ENCODE data around the gene MOB3A.
"Not testable (repeated sequence)": the region's sequence is repeated elsewhere in the genome, so short reads cannot be mapped to it uniquely, and the experiment has no call there.

MOB3A gene

DNA sequence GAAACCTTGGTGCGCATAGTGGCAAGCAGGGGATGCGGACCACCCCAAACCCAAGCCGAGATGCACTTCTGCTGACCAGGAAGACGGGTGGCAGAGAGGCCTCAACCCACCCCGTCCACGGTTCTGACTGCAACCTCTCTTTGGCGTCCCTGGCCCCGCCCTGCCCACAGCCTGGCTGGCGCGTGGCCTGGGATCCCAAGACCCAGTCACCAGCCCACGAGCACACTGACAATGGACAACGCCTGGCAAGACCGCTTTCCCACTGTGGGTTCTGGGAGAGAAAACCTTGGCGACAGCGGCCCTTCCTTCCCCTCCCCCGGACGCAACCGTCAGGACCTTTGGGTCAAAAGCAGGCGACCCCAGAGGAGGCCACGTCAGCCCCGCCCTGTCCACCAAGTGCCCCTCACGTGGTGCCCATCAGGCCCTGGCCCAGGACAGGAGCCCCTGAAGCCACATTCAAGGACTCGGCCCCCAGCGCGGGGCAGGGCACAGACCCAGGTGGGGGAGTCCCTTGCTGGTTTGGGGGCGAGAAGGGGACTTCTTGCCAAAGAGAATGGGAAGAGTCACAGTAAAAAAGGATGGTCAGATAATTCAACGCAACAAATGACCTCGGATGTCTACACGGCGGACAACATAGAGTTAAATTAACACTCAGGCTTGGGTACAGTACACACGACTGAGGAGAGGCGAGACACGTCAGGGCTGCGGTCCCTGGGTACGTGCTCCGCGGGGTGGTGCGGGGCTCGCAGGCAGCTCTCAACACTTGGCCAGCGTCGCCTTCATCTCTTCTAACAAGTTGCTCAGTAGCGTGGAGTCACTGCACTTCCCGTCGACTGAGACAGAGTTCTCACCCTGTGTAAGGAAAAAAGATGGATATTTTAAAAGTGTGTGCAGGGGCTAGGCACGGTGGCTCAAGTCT, 5.5 kb upstream of the MOB3A start:
- DNase-seq: no peak

DNA sequence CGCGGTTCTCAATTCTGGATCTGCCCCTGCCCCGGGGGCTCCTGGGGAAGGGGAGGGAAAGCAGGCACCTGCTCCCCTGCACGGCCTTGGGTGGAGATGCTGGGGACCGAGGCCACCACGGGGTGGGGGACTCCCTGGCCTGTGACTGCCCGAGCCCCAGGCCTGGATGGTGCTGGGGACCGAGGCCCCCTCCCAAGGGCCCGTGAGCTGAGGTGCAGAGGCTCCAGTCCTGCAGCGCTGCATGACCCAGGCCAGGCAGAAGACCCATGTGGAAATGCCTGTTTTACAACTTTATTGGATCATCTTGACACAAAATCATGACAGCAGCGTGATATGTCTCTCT, 4.6 kb upstream of the MOB3A start:
- DNase-seq: no peak

DNA sequence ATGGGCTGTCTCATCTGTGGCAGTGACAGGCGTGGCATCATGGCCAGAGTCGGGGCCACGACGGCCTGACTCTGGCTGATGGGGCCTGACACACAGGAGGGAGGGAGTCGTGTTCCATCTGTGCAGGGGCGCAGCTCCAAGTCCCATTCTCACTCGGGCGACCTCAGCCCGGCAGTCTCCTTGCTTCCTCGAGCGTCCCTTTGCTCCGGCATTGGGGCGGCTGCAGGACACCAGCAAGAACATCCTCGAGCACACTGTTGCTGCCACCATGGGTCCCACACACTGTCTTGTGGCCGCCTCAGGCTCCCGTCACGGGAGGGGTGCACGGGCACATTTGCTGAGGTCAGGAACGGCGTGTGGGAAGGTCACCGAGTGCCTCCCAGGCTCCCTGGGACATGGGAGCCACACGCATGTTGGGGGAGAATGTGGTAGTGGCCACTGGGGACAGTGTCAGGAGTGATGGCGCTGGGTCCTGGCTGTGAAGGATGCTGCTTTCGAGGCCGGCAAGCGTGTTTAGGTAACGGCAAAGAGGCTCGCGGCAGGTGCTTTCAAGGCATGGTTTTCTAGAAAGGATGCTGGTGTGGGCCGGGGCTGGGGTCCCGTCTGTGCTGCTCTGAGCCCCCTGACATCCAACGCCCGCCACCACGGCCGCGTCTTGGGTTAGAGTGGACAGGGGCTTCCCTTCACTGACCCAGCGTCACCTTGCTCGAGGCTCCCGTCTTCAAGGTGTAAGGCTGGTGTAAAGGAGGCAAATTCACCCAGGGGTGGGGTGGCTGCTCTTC, 4.0 kb upstream of the MOB3A start:
- no peak for DNase-seq

DNA sequence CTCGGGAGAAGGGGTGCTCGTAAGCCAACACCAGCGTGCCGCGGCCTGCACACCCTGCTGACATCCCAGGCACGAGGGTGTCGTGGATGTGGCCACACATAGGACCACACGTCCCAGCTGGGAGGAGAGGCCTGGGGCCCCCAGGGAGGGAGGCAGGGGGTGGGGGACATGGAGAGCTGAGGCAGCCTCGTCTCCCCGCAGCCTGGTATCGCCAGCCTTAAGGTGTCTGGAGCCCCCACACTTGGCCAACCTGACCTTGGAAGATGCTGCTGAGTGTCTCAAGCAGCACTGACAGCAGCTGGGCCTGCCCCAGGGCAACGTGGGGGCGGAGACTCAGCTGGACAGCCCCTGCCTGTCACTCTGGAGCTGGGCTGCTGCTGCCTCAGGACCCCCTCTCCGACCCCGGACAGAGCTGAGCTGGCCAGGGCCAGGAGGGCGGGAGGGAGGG, 3.0 kb upstream of the MOB3A start:
- no peak for DNase-seq

DNA sequence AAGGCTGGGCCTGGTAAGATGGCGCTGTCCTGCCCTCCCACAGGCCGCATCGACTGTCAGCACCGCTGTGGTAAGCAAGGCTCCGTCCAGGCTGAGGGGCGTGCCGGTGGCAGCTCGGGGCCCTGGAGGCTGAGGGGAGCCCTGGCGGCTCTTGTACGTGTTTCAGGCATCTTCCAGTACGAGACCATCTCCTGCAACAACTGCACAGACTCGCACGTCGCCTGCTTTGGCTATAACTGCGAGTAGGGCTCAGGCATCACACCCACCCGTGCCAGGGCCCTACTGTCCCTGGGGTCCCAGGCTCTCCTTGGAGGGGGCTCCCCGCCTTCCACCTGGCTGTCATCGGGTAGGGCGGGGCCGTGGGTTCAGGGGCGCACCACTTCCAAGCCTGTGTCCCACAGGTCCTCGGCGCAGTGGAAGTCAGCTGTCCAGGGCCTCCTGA, 1.8 kb upstream of the MOB3A start:
- no peak for DNase-seq

DNA sequence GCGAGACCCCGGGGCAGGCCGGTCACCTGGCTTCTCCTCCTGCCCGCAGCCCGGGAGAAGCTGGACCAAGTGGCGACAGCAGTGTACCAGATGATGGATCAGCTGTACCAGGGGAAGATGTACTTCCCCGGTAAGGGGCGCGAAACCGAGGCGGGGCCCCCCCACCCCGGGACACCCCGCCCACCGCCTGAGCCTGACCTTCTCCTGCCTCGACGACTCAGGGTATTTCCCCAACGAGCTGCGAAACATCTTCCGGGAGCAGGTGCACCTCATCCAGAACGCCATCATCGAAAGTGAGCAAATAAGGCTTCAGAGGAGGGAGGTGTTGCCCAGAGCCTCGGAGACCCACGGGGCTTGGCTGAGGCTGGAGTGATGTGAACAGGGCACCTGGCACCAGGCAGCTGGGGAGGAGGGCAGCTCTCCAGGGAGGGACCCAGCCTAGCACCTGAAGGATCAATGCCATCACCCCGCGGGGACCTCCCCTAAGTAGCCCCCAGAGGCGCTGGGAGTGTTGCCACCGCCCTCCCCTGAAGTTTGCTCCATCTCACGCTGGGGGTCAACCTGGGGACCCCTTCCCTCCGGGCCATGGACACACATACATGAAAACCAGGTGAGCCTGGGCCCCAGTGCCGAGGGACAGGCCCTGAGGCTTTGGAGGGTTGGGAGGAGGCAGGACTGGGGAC, 1.2 kb upstream of the MOB3A start:
- peak; percentile 63 for DNase-seq

DNA sequence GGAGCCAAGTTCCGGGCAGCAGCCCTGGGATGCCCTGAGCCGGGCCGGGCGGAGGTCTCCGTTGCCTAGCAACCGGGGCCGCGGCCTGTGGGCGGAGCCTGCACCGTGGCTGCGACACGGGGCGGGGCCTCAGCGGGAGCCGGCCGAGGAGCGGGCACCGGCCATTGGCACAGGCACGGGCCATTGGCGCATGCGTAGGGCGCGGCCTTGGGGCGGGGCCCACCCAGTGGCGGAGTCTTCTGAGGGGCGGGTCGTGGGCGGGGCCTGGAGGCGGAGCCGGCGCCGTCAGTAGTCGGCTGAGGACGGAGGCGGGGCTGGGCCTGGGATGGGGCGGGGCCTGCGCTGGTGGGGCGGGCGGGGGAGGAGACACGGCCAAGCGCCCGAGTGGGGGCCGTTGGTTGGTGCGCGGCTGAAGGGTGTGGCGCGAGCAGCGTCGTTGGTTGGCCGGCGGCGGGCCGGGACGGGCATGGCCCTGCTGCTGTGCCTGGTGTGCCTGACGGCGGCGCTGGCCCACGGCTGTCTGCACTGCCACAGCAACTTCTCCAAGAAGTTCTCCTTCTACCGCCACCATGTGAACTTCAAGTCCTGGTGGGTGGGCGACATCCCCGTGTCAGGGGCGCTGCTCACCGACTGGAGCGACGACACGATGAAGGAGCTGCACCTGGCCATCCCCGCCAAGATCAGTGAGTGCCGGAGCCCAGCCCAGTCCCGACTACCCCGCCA, 515 bp upstream of the MOB3A start, which contains the start of gene IZUMO4:
TSS of gene IZUMO4 (plus strand) at position 436 of the 723 bp plus-strand sequence. CDS start at position 467, 31 bp downstream.
- peak; percentile 100 for DNase-seq

DNA sequence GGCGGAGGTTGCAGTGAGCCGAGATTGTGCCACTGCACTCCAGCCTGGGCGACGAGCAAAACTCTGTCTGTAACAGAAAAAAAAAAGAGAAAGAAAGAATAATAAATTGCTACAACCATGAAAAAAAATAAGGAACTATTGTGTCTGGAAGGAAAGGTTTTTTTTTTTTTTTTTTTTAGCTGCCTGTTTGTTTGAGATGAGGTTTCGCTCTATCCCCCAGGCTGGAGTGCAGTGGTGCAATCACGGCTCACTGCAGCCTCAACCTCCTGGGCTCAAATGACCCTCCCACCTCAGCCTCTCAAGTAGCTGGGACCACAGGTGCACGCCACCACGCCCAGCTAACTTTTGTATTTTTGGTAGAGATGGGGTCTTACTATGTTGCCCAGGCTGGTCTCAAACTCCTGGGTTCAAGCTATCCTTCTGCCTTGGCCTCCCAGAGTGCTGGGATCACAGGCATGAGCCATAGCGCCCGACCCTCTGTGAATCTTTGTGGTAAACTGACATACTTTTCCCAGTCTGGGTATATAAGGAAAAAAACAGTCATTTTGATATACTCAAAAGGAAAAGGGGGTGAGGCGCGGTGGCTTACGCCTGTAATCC, 4.1 kb downstream of the MOB3A start:
- DNase-seq: not testable (repeated sequence)

DNA sequence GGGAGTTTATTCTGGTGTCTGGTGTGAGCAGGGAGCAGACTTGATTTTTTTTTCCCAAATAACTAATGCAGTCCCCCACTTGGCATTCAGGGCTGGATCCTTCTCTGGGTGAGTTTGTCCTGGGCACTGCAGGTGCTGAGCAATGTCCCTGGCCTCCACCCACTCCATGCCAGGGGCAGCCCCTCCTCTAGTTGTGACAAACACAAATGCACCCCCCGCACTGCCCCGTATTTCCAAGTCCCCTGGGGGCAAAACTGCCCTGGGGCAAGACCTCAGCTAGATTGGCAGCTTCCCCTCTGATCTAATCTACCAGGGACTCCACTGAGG, 6.4 kb downstream of the MOB3A start:
- DNase-seq: no peak

DNA sequence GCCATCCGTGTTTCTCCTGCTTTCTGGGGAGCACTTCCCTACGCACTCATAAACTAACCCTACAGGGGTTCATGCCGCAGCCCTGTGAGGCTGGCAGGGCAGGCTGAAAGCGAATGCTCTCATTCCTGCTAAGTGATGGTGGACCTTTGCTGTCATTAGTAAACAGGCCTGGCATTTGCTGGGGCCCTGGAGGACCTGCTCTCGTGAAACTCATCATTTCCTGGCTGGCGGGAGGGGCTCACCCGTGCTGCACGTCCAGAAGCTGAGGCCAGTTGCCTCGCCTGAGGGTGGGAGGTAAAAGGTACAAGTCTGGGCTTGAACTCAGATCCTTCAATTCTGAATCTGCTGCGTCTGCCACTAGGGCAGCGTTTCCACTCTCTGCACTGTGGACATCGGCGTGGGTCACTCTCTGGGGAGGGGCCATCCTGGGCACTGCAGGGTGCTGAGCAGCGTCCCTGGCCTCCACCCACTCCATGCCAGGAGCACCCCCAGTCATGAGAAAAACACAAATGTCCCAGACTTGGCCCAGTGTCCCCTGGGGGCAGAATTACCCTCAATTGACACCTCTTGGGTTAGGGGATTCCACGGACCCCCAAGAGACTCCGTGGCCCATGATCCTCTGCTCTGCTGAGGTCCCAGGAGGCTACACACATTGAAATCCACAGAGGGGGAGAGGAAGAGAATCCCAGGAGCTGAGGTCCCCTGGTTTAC, 7.0 kb downstream of the MOB3A start:
- DNase-seq: no peak

DNA sequence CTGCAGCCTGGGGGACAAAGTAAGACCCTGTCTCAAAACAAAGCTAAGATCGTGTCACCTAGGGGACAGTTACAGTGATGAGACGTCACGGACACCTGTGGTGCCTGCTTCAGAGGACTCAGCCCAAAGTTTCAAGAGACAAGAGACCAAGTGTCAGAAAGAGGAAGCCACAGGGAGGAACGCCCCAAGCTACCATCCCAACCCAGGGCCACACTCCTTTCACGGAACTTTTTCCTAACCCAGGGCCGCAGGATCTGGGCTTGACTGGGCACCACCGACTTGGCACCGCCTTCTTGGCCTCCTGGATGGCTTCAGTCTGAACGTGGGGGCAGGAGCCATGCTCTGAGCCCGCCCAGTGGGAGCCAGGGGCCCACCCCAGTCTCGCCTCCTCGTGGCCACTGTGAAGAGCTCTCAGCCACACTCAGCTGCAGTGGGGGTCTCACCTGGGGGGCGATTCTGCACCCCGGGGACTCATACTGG, 8.5 kb downstream of the MOB3A start:
- DNase-seq: no peak

DNA sequence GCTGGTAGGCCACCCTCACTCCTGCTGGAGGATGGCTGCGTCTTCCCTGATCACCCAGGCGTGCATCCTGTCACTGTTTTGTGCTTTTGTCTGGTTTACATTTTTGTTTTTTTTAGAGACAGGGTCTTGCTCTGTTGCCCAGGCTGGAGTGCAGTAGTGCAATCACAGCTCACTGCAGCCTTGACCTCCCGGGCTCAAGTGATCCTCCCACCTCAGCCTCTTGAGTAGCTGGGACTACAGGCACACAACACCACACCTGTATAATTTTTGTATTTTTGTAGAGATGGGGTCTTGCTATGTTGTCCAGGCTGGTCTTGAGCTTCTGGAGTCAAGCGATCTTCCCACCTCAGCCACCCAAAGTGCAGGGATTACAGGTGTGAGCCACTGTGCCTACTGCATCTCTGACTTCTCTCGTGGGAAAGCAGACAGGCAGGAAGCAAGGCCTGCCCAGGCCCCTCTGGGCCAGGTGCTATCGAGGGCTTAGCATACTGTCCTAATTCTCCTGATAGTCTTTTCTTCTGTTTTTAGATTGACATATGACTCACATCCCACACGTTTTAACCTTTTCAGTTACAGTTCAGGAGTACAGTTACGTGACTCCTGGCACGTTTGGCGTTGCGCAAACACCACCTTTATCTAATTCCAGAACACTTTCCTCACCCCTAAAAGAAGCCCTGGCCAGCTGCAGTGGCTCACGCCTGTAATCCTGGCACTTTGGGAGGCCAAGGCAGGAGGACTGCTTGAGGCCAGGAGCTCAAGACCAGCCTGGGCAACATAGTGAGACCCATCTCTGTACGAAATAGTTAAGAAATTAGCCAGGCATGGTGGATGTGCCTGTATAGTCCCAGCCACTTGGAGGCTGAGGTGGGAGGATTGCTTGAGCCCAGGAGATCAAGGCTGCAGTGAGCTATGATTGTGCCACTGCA, 9.2 kb downstream of the MOB3A start:
- peak; percentile 59 for DNase-seq

DNA sequence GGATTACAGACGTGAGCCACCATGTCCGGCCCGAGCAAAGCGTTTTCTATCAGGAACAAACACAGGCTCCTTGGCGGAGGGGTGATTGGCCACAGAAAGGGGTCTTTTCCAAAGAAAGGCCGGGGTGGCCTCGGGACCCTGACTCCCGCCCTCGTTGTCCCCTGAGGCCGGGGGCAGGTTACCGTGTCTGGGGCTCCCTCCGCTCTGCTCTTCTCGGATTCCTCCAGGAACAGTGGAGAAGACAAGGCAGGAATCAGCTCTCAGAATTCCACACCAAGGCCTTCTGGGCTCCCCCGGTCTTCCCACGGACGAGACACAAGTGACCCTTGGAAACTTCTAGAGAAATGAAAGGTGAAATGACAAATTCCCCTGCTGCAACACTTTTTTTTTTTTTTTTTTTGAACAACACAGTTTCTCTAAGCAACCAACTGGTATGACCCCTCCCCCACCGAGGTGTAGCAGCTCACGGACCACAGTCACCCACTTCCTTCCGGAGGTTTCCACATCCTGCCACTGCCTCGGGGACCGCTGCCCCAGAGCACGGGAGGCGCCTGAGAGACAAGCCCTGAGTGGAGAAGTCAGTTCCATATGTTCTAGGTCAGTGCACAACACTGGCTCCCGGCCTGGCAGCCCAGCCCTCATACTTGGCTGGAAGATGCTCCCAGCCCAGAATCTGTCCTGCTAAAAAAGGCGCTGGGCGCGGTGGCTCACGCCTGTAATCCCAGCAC, 11.0 kb downstream of the MOB3A start:
- peak; percentile 94 for DNase-seq

DNA sequence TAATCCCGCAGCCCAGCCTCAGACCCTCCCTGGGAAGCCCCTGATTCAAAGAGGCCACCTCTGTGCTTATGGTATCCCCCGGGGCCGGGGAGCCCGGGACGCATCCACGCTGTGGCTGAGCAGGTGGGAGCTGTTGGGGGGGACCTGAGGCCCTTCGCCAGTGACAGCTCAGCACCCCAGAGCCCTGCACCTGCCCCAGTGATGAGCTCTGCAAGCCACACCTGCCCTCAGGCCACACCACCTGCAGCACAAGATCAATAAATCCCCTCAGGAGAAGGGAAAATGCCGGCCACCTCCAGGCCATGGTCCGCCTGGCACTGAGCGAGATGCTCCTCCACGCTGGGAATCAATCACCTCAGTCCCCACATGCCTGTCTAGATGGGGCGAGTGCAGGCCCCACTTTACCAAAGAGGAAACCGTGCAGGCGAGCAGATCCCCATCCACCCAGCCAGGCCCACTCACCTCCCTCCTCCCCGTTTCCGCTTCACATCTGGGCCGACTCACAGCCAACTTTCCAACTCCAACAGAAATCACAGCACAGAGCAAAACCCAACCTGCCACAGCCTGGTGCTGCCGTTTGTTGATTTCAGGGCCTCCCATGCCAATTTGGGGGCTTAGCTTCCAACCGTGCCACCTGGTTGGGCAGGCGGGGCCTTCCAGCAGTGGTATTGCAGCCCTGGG, 12.8 kb downstream of the MOB3A start:
- peak; percentile 67 for DNase-seq

DNA sequence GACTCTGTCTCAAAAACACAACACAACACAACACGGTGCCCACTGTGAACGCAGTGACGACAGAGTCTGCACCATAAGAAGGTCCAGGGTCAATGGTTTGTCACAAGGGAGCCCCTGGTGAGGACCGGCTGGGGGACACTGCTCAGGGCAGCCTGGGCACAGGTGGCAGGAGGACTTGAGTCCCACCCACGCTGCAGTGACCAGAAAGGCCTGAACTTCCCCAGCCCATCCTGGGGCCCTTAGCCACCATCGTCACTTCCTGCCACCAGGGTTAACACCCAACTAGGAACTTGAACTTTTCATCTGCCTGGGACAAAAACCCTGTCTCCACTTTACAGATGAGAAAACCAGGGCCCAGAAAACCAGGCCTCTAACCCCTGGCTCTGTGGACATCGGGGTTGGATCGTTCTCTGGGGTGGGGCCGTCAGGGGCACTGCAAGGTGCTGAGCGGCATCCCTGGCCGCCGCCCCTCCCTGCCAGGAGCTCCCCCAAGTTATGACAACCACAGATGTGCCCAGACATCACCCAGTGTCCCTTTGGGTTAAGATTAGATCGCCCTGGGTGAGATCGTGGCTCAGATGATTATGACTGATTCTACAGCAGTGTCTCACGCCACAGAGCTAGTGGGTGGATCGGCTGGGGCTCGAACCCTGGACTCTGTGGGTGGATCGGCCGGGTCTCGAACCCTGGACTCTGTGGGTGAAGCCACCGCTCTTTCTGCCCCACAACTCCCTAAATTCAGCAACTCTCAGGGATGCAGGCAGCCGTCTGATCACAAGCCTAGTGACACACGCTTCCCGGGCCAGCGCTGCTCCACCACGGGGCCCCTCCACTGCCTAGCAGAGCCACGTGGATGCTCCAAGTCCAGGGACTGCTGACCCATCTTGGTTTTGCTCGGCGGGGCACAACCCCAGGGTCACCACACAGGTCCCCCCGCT, 14.0 kb downstream of the MOB3A start:
- DNase-seq: peak; percentile 45

DNA sequence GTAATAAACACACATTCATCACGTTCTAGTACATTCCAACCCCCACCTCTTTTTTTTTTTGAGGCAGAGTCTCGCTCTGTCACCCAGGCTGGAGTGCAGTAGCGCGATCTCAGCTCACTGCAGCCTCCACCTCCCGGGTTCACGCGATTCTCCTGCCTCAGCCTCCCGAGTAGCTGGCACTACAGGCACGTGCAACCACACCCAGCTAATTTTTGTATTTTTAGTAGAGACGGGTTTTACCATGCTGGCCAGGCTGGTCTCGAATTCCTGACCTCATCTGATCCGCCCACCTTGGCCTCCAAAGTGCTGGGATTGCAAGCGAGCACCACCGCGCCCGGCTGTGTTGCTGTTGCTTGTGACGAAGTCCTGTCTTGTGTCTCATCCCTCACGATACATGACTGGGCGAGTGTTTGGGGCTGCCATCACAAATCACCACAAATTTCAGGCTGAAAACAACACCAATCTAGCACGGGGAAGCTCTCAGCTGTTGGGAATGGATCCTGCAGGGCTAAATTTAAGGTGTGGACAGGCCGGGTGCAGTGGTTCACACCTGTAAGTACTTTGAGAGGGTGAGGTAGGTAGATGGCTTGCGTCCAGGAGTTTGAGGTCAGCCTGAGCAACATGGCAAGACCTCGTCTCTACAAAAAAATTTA, 15.7 kb downstream of the MOB3A start:
- no peak for DNase-seq

DNA sequence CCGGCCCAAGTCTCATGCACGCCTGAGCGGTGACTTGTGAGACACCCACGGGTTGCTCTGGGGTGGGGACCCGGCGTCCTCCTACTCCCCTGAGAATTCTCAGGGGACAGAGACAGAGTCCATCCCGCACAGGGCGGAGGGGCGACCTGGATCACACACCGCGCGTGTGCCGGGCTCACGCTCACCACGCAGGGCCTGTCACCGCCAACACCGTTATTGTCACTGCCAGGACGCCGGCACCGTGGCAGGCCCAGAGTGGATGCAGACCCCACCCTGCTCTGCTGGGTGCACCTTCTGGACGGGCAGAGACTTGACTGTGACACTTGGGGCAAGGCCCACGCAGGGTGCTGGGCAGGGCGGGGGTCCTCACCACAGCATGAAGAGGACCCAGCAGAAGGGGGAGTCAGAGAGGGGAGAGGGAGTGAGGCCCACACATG, 16.2 kb downstream of the MOB3A start:
- DNase-seq: no peak
